Neural cell (in vitro differentiated cells): ENCODE results near the gene DAZAP1.

Experiments used
- CTCF ChIP-seq: fragments of 450-650 bp; IDR thresholded peaks from 2 replicates; pipeline ENCODE4 v1.5.1; 2014; ENCODE audit warnings: antibody characterized with exemption, mild to moderate bottlenecking, moderate library complexity; ENCODE audit not compliant: poor library complexity, severe bottlenecking
- EZH2 ChIP-seq: fragments of 200-600, 300-800 bp; shearing (Covaris generic), sonication (generic); IDR thresholded peaks from 2 replicates; pipeline ENCODE4 v1.6.1; 2014; ENCODE audit warnings: antibody characterized with exemption, low read length, borderline replicate concordance, mild to moderate bottlenecking; ENCODE audit not compliant: insufficient read depth, poor library complexity, severe bottlenecking
- POLR2AphosphoS5 ChIP-seq: IDR thresholded peaks from 2 replicates; pipeline ENCODE4 v1.6.1; 2012
- REST ChIP-seq: IDR thresholded peaks from 2 replicates; pipeline ENCODE4 v1.6.1; 2012; ENCODE audit warnings: borderline replicate concordance

GRCh38 chr19:1425902-1426301 is 18.5 kb downstream of the DAZAP1 start:
- TF ChIP-seq CTCF (no peak), EZH2 (no peak), POLR2AphosphoS5 (no peak), REST (no peak)
